Posterior vena cava (tissue), 2 donors: ENCODE measurements around the gene SPATA6. TPM values are rescaled to one million over a fixed set of nuclear protein-coding genes. Genes with fewer than 3 reads are reported as not detected.
A peak's percentile ranks its signal among the peaks of the same experiment; 100 is the strongest.
"Not testable (repeated sequence)": the region's sequence is repeated elsewhere in the genome, so short reads cannot be mapped to it uniquely, and the experiment has no call there.

ENCODE experiments used
- DNase-seq: peaks from one replicate; pipeline ENCODE4 v3.0.0-alpha.2; 2020; ENCODE audit warnings: low spot score
- intact Hi-C, 2 donors: fragments of 100-400 bp; cut with DNase I; formaldehyde crosslinking; loops; one replicate each; pipeline versions ENCODE4 v1.14.1 to v1.14.2; 2022 to 2023
- long read RNA-seq, 2 donors: library from polyadenylated mRNA; unstranded; transcript quantifications; one replicate each; pipeline ENCODE4 v2.0.0, GENCODE V29; 2020 to 2021
- total RNA-seq, 2 donors: library from RNA; stranded (reverse); fragmentation: NEBNext Ultra II Directional; extraction: Animal tissue kit (Norgen Biotek cat#: 25700); gene quantifications; one replicate each; pipeline ENCODE4 v1.2.1, GENCODE V29; 2021
- donor health status: DM: yes; HTN: yes; CAD: no.
- donor health status: DM: yes; HTN: yes; CAD: no.

Gene SPATA6
- 10 to 100 TPM; 22.2 to 24.7 TPM for total RNA-seq
- long read RNA-seq, donor 1, partial matches to known transcripts, result 0 of 3 reads
- long read RNA-seq, donor 1, other reads (novel, unspliced or antisense), result 2 of 3 reads
- long read RNA-seq, donor 2, partial matches to known transcripts, result 1 of 2 reads
- long read RNA-seq, donor 2, other reads (novel, unspliced or antisense), result 1 of 2 reads

- intact Hi-C loops, result no loop called here
- DNase-seq, result peak; percentile 99
Measured at GRCh38 chr1:48471691-48472576, at the start of gene SPATA6. TSS of gene SPATA6 (minus strand) at chr1:48472204. CDS start at chr1:48472008, 196 bp downstream.

- intact Hi-C loops, DNase-seq: not testable (repeated sequence)
Measured at GRCh38 chr1:48519896-48520295, 47.9 kb upstream of the SPATA6 start.

- intact Hi-C loops, result no loop called here
Measured at GRCh38 chr1:48506870-48507269, 34.9 kb upstream of the SPATA6 start.

GRCh38 chr1:48500541-48501450 lies 28.8 kb upstream of the SPATA6 start:
- DNase-seq, result no peak
- intact Hi-C loops, result no loop called here

More at GRCh38 chr1:48506870-48507269, 34.9 kb upstream of the SPATA6 start:
- no peak for DNase-seq

- intact Hi-C loops, result no loop called here
- no peak for DNase-seq
Measured at GRCh38 chr1:48499211-48499735, 27.3 kb upstream of the SPATA6 start.

GRCh38 chr1:48498096-48498791 lies 26.2 kb upstream of the SPATA6 start:
- intact Hi-C loops, result no loop called here

GRCh38 chr1:48495911-48496310 lies 23.9 kb upstream of the SPATA6 start:
- intact Hi-C loops, result no loop called here
- DNase-seq, result no peak

More at GRCh38 chr1:48498096-48498791, 26.2 kb upstream of the SPATA6 start:
- DNase-seq, result peak; percentile 94

- no peak for DNase-seq
- intact Hi-C loops, result no loop called here
Measured at GRCh38 chr1:48495166-48495565, 23.2 kb upstream of the SPATA6 start.

- DNase-seq, result no peak
- intact Hi-C loops, result no loop called here
Measured at GRCh38 chr1:48493970-48494769, 22.2 kb upstream of the SPATA6 start.

GRCh38 chr1:48493041-48493440 lies 21.0 kb upstream of the SPATA6 start:
- no peak for DNase-seq
- intact Hi-C loops, result no loop called here

GRCh38 chr1:48492392-48492791 lies 20.4 kb upstream of the SPATA6 start:
- no peak for DNase-seq
- intact Hi-C loops, result no loop called here

GRCh38 chr1:48488721-48489120 lies 16.7 kb upstream of the SPATA6 start:
- no peak for DNase-seq
- intact Hi-C loops, result no loop called here

GRCh38 chr1:48480504-48480903 lies 8.5 kb upstream of the SPATA6 start:
- DNase-seq, result no peak
- intact Hi-C loops, result loop anchor here in 1 of 2 donors (5.0 kb wide), 1 partner anchor 723 kb away; no protein-coding TSS in a partner anchor

- DNase-seq, result not testable (repeated sequence)
- intact Hi-C loops, result loop anchor here in 1 of 2 donors (5.0 kb wide), 1 partner anchor 723 kb away; no protein-coding TSS in a partner anchor
Measured at GRCh38 chr1:48480023-48480422, 8.0 kb upstream of the SPATA6 start.

- intact Hi-C loops, result no loop called here
- DNase-seq, result no peak
Measured at GRCh38 chr1:48472638-48473037, 634 bp upstream of the SPATA6 start.

- DNase-seq, result no peak
- intact Hi-C loops, result no loop called here
Measured at GRCh38 chr1:48470950-48471690, 884 bp downstream of the SPATA6 start.

- intact Hi-C loops, result no loop called here
- no peak for DNase-seq
Measured at GRCh38 chr1:48470481-48470855, 1.5 kb downstream of the SPATA6 start.
